GM23248 (cell line): ENCODE measurements around the gene FBXO7.

Experiments
- EZH2 ChIP-seq: fragments of 200-600 bp; sonication (generic); IDR thresholded peaks from 2 replicates; pipeline ENCODE4 v1.6.1; 2018; ENCODE audit warnings: antibody characterized with exemption, mild to moderate bottlenecking; ENCODE audit not compliant: insufficient read depth, poor library complexity, severe bottlenecking
- EZH2phosphoT487 ChIP-seq: fragments of 200-600 bp; sonication (generic); IDR thresholded peaks from 2 replicates; pipeline ENCODE4 v1.6.1; 2018; ENCODE audit warnings: antibody characterized with exemption, moderate library complexity, mild to moderate bottlenecking, low read depth; ENCODE audit not compliant: insufficient read depth

GRCh38 chr22:32469799-32470212 is 4.8 kb upstream of the FBXO7 start:
- TF ChIP-seq EZH2phosphoT487 (no peak), EZH2 (no peak)
